H1 (cell line): ENCODE measurements around the gene TTC23.

Experiments used
- CTCF ChIP-seq, 3 experiments: IDR thresholded peaks; 1 replicate in 2 of 3; 2 replicates in 1 of 3; pipeline versions ENCODE4 v1.5.1 to v1.6.1; 2011; ENCODE audit warnings: low read length in 3 of 3, mild to moderate bottlenecking in 3 of 3, inconsistent platforms in 2 of 3, low read depth in 1 of 3, moderate library complexity in 1 of 3; ENCODE audit not compliant: insufficient read depth in 1 of 3; ENCODE audit errors: control extremely low read depth in 1 of 3
- EP300 ChIP-seq, 2 experiments: IDR thresholded peaks; 1 replicate in 1 of 2; 2 replicates in 1 of 2; pipeline ENCODE4 v1.6.1; 2011 to 2012; ENCODE audit warnings: low read depth in 2 of 2, low read length in 2 of 2, mild to moderate bottlenecking in 2 of 2, borderline replicate concordance in 1 of 2, inconsistent platforms in 1 of 2, moderate library complexity in 1 of 2
- PHF8 ChIP-seq: fragments of 200-600 bp; sonication (generic); conservative IDR thresholded peaks from 2 replicates; pipeline ENCODE4 v1.7.1; 2012; ENCODE audit warnings: low read depth, mild to moderate bottlenecking, inconsistent platforms, low read length, moderate library complexity
- POLR2A ChIP-seq, 2 experiments: IDR thresholded peaks; 1 replicate in 1 of 2; 2 replicates in 1 of 2; pipeline ENCODE4 v1.6.1; 2011; ENCODE audit warnings: low read depth in 2 of 2, low read length in 2 of 2, mild to moderate bottlenecking in 2 of 2; ENCODE audit errors: control extremely low read depth in 1 of 2
- POLR2AphosphoS5 ChIP-seq: IDR thresholded peaks from 2 replicates; pipeline ENCODE4 v1.6.1; 2011; ENCODE audit warnings: low read depth, low read length
- SUZ12 ChIP-seq: fragments of 200-600 bp; sonication (generic); IDR thresholded peaks from 2 replicates; pipeline ENCODE4 v1.6.1; 2012; ENCODE audit warnings: mild to moderate bottlenecking, inconsistent platforms, low read length, moderate library complexity, mixed read lengths

- TF ChIP-seq CTCF (IDR thresholded peaks at IDR 0.05; ENCODE audit: control extremely low read depth in 1 of 3, insufficient read depth in 1 of 3, low read depth in 1 of 3, low read length in 3 of 3) (no peak), POLR2A (IDR thresholded peaks at IDR 0.05; ENCODE audit: control extremely low read depth in 1 of 2, low read depth in 2 of 2, low read length in 2 of 2) (no peak), EP300 (IDR thresholded peaks at IDR 0.05; ENCODE audit: borderline replicate concordance in 1 of 2, low read depth in 2 of 2, low read length in 2 of 2) (no peak), SUZ12 (no peak), PHF8 (no peak), POLR2AphosphoS5 (no peak)
Observed at GRCh38 chr15:99226802-99227201, 22.6 kb downstream of the TTC23 start.
